Subcutaneous adipose tissue (tissue), 4 donors: ENCODE data around the gene TRIO. TPM values are rescaled to one million over a fixed set of nuclear protein-coding genes. Genes with fewer than 3 reads are reported as not detected.

Source experiments
- CTCF ChIP-seq: fragments of 450-650 bp; IDR thresholded peaks from one replicate; pipeline ENCODE4 v1.5.1; 2016; ENCODE audit warnings: low read depth, mild to moderate bottlenecking, control low read depth, antibody characterized with exemption, moderate library complexity
- total RNA-seq, 4 donors: library from RNA; depleted of rRNA; stranded (reverse); fragments of >200 nt; gene quantifications; one replicate each; pipeline ENCODE4 v1.1.0, GENCODE V29; 2016

TRIO gene
- total RNA-seq, 4 donors from 2014 or later: 193 to 238 (median 212) TPM

DNA sequence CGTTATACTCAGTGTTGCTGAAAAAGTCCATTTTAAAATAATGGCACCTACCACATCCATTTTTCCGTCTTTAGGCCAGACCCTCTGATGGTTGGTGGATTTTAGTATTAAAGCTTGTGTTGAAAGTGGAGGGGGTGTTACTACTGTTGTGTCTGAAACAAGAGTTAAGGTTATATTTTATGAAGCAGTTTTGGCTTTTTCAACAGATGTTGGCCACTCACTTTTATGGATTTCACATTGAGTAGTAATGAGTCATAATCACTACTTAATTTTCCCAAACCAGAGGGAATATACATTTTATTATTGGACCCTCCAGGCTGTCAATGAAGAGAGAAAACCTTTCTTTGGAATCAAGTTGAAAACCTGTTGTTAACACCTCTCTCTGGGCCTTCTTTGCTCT, 88.0 kb downstream of the TRIO start:
- no peak for TF ChIP-seq CTCF

- no peak for TF ChIP-seq CTCF
Observed at GRCh38 chr5:14231890-14232289, 88.7 kb downstream of the TRIO start.

DNA sequence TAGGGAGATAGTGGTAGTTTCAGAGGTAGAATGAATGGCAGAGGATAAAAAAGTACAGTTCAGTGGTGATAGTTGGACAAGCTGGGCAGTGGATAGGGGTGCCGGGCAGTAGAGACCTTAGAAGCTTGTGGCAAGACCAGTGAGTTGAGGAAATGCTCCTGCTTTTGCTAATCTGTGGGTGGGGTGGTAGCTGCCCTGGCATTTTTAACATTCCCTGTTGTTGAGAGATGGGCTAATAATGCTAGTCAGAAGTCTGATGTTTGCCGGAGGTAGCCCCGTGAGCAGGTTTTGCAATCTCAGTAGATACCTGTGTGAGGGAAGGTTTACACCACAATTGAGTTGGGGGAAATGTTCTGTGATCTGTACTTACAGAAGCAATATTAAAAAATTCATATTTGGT, 91.1 kb downstream of the TRIO start:
- no peak for TF ChIP-seq CTCF

DNA sequence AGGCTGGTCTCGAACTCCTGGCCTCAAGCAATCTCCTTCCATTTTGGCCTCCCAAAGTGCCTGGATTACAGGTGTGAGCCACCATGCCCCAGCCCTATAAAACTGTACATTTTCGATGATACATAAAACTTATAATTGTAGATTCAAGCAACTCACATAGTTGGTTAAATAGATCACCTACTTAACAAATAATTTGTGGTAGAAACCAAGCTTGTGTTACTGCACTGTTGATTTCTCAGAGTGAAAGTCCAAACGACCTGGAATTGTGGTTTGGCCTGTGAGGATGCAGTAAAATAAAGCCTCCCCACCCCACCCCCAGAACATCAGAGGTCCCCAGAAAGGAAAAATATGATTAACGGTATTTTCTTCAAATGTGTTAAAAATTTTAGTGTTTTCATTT, 92.7 kb downstream of the TRIO start:
- no peak for TF ChIP-seq CTCF

GRCh38 chr5:14236757-14237156, 93.6 kb downstream of the TRIO start:
- no peak for TF ChIP-seq CTCF

- no peak for TF ChIP-seq CTCF
Observed at GRCh38 chr5:14237317-14238086, 94.4 kb downstream of the TRIO start.

GRCh38 chr5:14238272-14238671, 95.1 kb downstream of the TRIO start:
- TF ChIP-seq CTCF: no peak
